DND-41 (cell line): Measurements from ENCODE around the gene WFDC8.

Experiments used
- ATAC-seq: fragments of 200-7000 bp; cut with Tn5 transposase; 3 replicates; pipeline ENCODE4 v1.9.1; 2021; ENCODE audit warnings: low read depth; ENCODE audit not compliant: insufficient read depth
- DNase-seq: peaks from one replicate; pipeline ENCODE4 v3.0.0-alpha.2; 2020
- H2AFZ ChIP-seq: 2 replicates; pipeline ENCODE4 v1.6.0; 2012; ENCODE audit warnings: low read depth, low read length
- H3K27ac ChIP-seq: 2 replicates; pipeline ENCODE4 v1.5.1; 2012; ENCODE audit warnings: low read length, inconsistent platforms
- H3K27me3 ChIP-seq: fragments of 200-600 bp; sonication (generic); 2 replicates; pipeline ENCODE4 v1.6.0; 2012; ENCODE audit warnings: low read length, mild to moderate bottlenecking, inconsistent platforms; ENCODE audit not compliant: insufficient read depth, poor library complexity
- H3K36me3 ChIP-seq: 2 replicates; pipeline ENCODE4 v1.5.1; 2012; ENCODE audit warnings: low read length, inconsistent platforms; ENCODE audit not compliant: insufficient read depth
- H3K4me1 ChIP-seq: 2 replicates; pipeline ENCODE4 v1.5.1; 2012; ENCODE audit warnings: mild to moderate bottlenecking, low read length; ENCODE audit not compliant: insufficient read depth
- H3K4me2 ChIP-seq: 2 replicates; pipeline ENCODE4 v1.6.0; 2012; ENCODE audit warnings: mild to moderate bottlenecking, moderate library complexity, low read length, inconsistent platforms; ENCODE audit not compliant: insufficient read depth
- H3K4me3 ChIP-seq, 2 experiments: fragments of 200-600 bp in 1 of 2; shearing (Covaris generic) in 1 of 2; 2 replicates each; pipeline ENCODE4 v1.5.1; 2012 to 2016; ENCODE audit warnings: inconsistent platforms in 2 of 2, low read length in 2 of 2, mild to moderate bottlenecking in 2 of 2, low read depth in 1 of 2, moderate library complexity in 1 of 2
- H3K79me2 ChIP-seq: 2 replicates; pipeline ENCODE4 v1.6.0; 2012; ENCODE audit warnings: low read length, inconsistent platforms; ENCODE audit not compliant: insufficient read depth
- H3K9ac ChIP-seq: 2 replicates; pipeline ENCODE4 v1.6.0; 2012; ENCODE audit warnings: low read depth, mild to moderate bottlenecking, inconsistent platforms, low read length, moderate library complexity
- H3K9me3 ChIP-seq: 2 replicates; pipeline ENCODE4 v1.5.1; 2012; ENCODE audit warnings: low read length, moderate library complexity, mild to moderate bottlenecking, inconsistent platforms; ENCODE audit not compliant: insufficient read depth, severe bottlenecking
- H4K20me1 ChIP-seq: 2 replicates; pipeline ENCODE4 v1.6.0; 2012; ENCODE audit warnings: low read length; ENCODE audit not compliant: insufficient read depth
- CTCF ChIP-seq: IDR thresholded peaks from 2 replicates; pipeline ENCODE4 v1.5.1; 2012; ENCODE audit warnings: borderline replicate concordance, low read length, moderate library complexity, mild to moderate bottlenecking; ENCODE audit not compliant: poor library complexity, severe bottlenecking; ENCODE audit errors: extremely low read depth
- EZH2 ChIP-seq: IDR thresholded peaks from 3 replicates; pipeline ENCODE4 v1.6.1; 2012; ENCODE audit warnings: borderline replicate concordance, low read depth, mild to moderate bottlenecking, moderate library complexity, low read length, inconsistent platforms; ENCODE audit not compliant: severe bottlenecking

The WFDC8 gene

DNA sequence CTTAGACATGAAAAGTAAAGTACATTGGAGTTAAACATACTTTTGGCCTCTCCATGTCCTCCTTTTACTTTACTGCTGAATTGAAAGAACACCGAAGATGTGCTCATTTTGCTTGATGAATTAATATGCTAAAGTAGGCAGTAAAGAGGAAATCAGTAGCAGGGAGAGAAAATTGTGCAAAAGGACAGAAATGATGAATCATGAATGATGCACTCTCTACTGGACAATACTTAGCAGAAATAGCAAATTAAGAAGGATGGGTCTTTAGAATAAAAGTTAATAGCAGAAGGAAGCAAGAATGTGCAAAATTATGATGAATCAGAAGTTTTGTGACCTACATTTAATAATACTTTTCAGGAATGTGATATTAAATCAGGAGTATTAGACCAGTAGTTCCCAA lies 55.3 kb downstream of the WFDC8 start:
- Histone ChIP-seq H3K79me2 (no peaks in the 10 kb centered on the region), H3K9ac (no peak overlapping the region), H3K9me3 (no peaks in the 10 kb centered on the region), H3K27me3 (peaks cover 26% of the 10 kb centered on the region), H4K20me1 (no peaks in the 10 kb centered on the region), H3K36me3 (no peaks in the 10 kb centered on the region), H3K4me2 (no peak overlapping the region), H3K4me3 (no peak overlapping the region), H2AFZ (no peak overlapping the region), H3K4me1 (no peaks in the 10 kb centered on the region), H3K27ac (no peak overlapping the region)
- no peak for ATAC-seq
- DNase-seq = no peak
- TF ChIP-seq CTCF = no peak

DNA sequence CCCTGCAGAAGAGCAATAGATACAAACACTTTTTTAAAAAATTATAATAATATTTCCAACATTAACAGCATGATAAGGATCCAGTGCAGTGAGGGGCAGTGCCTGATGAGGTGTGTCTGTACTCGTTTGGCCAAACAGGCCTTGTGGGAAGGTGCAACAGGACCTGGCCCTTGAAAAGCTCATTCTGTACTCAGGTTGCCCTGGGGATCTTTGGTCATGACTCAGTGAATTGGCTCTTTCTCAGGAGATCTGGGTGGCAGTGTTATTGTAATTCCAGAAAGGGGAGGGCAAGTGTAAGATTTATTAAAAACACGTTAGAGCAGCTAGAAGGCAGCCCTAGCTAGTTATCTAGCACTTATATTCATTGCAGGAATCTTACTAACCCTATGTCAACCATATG lies 60.8 kb downstream of the WFDC8 start:
- H3K9me3 ChIP-seq = no peaks in the 10 kb centered on the region

DNA sequence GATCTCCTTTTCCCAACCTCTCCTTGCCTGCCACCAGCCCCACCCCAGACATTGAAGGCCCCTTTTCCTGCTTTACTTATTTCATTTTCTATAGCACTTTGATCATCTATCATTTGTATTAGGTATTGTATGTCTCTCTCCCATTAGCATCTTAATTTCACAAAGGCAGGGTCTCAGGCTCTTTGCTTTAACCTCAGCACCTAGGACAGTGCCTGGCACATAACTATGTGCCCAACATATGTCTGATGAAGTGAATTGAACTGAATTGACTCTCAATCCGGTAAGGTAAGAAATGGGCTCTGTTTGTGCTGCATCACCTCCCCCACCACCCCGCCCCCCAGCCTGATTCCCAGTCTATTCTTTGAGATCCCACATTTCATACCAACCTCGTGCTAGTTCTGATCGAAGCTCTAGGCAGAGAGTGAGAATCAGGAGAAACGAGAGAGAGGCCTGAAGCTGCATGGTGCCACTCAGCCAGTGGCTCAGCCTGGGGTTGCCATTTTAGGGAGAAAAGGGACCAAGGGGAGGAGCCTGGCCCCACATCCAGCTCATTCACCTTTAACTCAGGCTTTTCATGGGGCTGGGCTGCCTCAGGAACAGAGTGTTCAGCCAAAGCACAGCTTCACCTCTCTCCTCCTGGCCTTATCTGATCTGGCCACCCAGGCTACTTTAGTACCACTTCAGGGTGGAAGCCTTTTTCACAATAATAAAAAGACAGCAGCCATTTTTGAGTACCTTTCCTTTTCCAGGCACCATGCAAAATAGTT lies 63.8 kb downstream of the WFDC8 start, which contains the start of gene SPINT3:
Gene SPINT3, minus strand, starts transcription at position 476 of the 767 bp plus-strand sequence. Its CDS starts 14 bp downstream, at position 462.
- no peak for DNase-seq
- H3K79me2 ChIP-seq = no peaks in the 10 kb centered on the region
- H3K9me3 ChIP-seq = no peaks in the 10 kb centered on the region
- no peak for ATAC-seq
- no peaks in the 10 kb centered on the region for H3K27me3 ChIP-seq
- H3K9ac ChIP-seq = no peak within 1 kb of the TSS
- no peak within 1 kb of the TSS for H3K4me3 ChIP-seq
- H4K20me1 ChIP-seq = no peaks in the 10 kb centered on the region
- H3K4me1 ChIP-seq = no peaks in the 10 kb centered on the region
- H3K36me3 ChIP-seq = no peaks in the 10 kb centered on the region
- H3K4me2 ChIP-seq = no peak within 1 kb of the TSS
- TF ChIP-seq CTCF (no peak), EZH2 (no peak)
- no peak within 1 kb of the TSS for H3K27ac ChIP-seq
- H2AFZ ChIP-seq = no peak within 1 kb of the TSS

More for the DNA sequence above, 60.8 kb downstream of the WFDC8 start:
- Histone ChIP-seq H3K9ac (no peak overlapping the region), H3K4me3 (no peak overlapping the region), H3K36me3 (no peaks in the 10 kb centered on the region), H3K79me2 (no peaks in the 10 kb centered on the region), H3K27me3 (peaks cover 11% of the 10 kb centered on the region), H3K4me1 (no peaks in the 10 kb centered on the region), H3K4me2 (no peak overlapping the region), H3K27ac (no peak overlapping the region), H2AFZ (no peak overlapping the region), H4K20me1 (no peaks in the 10 kb centered on the region)
- no peak for ATAC-seq
- TF ChIP-seq CTCF = no peak
- TF ChIP-seq EZH2 = no peak
- DNase-seq = no peak
